ENCODE data around the gene CALM3. TPM values are rescaled to one million over a fixed set of nuclear protein-coding genes. Genes with fewer than 3 reads are reported as not detected.

CALM3 gene
- total and polyA plus RNA-seq, 2 experiments from 2014 or later: 148 to 215 TPM

DNA sequence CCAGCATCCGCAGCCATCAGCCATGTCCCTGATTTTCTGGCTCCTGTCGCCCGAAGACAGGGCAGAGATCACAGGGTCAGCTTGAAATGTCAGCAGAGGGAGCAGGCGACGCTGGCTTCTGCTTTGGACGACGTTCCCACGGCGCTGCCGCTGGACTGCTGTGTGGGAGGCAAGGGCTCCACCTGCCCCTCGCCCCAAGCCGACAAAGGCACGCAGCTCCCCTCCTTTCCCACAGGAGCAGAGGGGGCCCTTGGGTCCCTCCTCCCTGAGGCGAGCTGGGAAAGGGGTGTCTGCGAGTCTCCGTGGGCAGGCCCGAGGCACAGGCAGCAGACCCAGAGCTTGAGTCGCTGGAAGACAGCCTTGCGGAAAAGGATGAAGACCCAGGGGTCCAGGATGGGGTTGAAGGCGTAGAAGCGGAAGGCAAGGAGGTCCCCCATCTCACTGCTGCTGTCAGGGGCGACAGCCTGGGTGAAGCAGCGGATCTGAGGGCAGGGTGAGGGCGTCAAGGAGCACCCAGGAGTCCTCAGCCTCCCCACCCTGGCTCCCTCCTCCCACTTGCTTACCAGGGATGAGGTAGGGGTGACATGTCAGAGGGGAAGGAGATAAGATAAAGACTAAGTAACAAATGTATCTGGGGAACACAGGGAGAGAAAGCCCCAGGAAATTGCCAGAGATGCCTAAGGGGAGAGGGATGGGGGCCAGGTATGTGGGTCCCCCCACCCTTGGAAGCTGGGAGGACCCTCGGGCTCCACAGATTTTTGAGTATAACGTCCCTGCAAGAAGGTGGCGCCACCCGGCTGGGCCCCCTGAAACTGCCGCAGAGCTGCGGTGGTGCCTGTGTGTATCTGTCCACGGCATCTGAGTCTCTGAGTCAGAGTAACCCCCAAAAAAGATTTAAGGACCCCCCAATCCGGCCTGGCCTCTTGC lies 20.3 kb downstream of the CALM3 start:
- Histone ChIP-seq H3K9me2 (ENCODE audit: insufficient read depth) (no peaks in the 10 kb centered on the region), H3K27ac (ENCODE audit: low read depth) (no peak overlapping the region), H3K4me3 (no peak overlapping the region; the same call in 1 of the 2 replicates), H4K20me1 (replicated peaks; ENCODE audit: insufficient read depth) (no peaks in the 10 kb centered on the region), H3K4me1 (ENCODE audit: insufficient read depth) (no peaks in the 10 kb centered on the region; the same call in 1 of the 2 replicates), H2AFZ (peak overlapping the region; percentile 80), H3K79me2 (replicated peaks; ENCODE audit: insufficient read depth) (no peaks in the 10 kb centered on the region), H3K27me3 (ENCODE audit: insufficient read depth) (no peaks in the 10 kb centered on the region), H3K4me2 (no peak overlapping the region; the same call in 1 of the 2 replicates), H3F3A (replicated peaks; ENCODE audit: low read depth) (no peaks in the 10 kb centered on the region), H3K36me3 (ENCODE audit: insufficient read depth) (no peaks in the 10 kb centered on the region)
- TF ChIP-seq, protein P1, sequence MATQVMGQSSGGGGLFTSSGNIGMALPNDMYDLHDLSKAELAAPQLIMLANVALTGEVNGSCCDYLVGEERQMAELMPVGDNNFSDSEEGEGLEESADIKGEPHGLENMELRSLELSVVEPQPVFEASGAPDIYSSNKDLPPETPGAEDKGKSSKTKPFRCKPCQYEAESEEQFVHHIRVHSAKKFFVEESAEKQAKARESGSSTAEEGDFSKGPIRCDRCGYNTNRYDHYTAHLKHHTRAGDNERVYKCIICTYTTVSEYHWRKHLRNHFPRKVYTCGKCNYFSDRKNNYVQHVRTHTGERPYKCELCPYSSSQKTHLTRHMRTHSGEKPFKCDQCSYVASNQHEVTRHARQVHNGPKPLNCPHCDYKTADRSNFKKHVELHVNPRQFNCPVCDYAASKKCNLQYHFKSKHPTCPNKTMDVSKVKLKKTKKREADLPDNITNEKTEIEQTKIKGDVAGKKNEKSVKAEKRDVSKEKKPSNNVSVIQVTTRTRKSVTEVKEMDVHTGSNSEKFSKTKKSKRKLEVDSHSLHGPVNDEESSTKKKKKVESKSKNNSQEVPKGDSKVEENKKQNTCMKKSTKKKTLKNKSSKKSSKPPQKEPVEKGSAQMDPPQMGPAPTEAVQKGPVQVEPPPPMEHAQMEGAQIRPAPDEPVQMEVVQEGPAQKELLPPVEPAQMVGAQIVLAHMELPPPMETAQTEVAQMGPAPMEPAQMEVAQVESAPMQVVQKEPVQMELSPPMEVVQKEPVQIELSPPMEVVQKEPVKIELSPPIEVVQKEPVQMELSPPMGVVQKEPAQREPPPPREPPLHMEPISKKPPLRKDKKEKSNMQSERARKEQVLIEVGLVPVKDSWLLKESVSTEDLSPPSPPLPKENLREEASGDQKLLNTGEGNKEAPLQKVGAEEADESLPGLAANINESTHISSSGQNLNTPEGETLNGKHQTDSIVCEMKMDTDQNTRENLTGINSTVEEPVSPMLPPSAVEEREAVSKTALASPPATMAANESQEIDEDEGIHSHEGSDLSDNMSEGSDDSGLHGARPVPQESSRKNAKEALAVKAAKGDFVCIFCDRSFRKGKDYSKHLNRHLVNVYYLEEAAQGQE (IDR thresholded peaks at IDR 0.05; ENCODE audit: unreplicated experiment): no peak
- TF ChIP-seq, protein P2, sequence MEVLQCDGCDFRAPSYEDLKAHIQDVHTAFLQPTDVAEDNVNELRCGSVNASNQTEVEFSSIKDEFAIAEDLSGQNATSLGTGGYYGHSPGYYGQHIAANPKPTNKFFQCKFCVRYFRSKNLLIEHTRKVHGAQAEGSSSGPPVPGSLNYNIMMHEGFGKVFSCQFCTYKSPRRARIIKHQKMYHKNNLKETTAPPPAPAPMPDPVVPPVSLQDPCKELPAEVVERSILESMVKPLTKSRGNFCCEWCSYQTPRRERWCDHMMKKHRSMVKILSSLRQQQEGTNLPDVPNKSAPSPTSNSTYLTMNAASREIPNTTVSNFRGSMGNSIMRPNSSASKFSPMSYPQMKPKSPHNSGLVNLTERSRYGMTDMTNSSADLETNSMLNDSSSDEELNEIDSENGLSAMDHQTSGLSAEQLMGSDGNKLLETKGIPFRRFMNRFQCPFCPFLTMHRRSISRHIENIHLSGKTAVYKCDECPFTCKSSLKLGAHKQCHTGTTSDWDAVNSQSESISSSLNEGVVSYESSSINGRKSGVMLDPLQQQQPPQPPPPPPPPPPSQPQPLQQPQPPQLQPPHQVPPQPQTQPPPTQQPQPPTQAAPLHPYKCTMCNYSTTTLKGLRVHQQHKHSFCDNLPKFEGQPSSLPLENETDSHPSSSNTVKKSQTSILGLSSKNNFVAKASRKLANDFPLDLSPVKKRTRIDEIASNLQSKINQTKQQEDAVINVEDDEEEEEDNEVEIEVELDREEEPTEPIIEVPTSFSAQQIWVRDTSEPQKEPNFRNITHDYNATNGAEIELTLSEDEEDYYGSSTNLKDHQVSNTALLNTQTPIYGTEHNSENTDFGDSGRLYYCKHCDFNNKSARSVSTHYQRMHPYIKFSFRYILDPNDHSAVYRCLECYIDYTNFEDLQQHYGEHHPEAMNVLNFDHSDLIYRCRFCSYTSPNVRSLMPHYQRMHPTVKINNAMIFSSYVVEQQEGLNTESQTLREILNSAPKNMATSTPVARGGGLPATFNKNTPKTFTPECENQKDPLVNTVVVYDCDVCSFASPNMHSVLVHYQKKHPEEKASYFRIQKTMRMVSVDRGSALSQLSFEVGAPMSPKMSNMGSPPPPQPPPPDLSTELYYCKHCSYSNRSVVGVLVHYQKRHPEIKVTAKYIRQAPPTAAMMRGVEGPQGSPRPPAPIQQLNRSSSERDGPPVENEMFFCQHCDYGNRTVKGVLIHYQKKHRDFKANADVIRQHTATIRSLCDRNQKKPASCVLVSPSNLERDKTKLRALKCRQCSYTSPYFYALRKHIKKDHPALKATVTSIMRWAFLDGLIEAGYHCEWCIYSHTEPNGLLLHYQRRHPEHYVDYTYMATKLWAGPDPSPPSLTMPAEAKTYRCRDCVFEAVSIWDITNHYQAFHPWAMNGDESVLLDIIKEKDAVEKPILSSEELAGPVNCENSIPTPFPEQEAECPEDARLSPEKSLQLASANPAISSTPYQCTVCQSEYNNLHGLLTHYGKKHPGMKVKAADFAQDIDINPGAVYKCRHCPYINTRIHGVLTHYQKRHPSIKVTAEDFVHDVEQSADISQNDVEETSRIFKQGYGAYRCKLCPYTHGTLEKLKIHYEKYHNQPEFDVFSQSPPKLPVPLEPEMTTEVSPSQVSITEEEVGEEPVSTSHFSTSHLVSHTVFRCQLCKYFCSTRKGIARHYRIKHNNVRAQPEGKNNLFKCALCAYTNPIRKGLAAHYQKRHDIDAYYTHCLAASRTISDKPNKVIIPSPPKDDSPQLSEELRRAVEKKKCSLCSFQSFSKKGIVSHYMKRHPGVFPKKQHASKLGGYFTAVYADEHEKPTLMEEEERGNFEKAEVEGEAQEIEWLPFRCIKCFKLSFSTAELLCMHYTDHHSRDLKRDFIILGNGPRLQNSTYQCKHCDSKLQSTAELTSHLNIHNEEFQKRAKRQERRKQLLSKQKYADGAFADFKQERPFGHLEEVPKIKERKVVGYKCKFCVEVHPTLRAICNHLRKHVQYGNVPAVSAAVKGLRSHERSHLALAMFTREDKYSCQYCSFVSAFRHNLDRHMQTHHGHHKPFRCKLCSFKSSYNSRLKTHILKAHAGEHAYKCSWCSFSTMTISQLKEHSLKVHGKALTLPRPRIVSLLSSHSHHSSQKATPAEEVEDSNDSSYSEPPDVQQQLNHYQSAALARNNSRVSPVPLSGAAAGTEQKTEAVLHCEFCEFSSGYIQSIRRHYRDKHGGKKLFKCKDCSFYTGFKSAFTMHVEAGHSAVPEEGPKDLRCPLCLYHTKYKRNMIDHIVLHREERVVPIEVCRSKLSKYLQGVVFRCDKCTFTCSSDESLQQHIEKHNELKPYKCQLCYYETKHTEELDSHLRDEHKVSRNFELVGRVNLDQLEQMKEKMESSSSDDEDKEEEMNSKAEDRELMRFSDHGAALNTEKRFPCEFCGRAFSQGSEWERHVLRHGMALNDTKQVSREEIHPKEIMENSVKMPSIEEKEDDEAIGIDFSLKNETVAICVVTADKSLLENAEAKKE (CRISPR knock-in tag; IDR thresholded peaks at IDR 0.05): no peak
- TF ChIP-seq, protein P3, sequence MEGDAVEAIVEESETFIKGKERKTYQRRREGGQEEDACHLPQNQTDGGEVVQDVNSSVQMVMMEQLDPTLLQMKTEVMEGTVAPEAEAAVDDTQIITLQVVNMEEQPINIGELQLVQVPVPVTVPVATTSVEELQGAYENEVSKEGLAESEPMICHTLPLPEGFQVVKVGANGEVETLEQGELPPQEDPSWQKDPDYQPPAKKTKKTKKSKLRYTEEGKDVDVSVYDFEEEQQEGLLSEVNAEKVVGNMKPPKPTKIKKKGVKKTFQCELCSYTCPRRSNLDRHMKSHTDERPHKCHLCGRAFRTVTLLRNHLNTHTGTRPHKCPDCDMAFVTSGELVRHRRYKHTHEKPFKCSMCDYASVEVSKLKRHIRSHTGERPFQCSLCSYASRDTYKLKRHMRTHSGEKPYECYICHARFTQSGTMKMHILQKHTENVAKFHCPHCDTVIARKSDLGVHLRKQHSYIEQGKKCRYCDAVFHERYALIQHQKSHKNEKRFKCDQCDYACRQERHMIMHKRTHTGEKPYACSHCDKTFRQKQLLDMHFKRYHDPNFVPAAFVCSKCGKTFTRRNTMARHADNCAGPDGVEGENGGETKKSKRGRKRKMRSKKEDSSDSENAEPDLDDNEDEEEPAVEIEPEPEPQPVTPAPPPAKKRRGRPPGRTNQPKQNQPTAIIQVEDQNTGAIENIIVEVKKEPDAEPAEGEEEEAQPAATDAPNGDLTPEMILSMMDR (conservative IDR thresholded peaks at IDR 0.05; ENCODE audit: low read depth in 2 of 2): peak; percentile 55 to 57
- H3K9me3 Mint-ChIP-seq: no peaks in the 10 kb centered on the region
- H3K27me3 Mint-ChIP-seq (ENCODE audit: insufficient read depth, low read depth, poor library complexity): peaks cover 12% of the 10 kb centered on the region
- peaks cover 11% of the 10 kb centered on the region for H3K4me1 Mint-ChIP-seq
- H3K27ac Mint-ChIP-seq: no peak overlapping the region
- H3K36me3 Mint-ChIP-seq (ENCODE audit: low read depth): no peaks in the 10 kb centered on the region; the same call in 2 of the 3 replicates
- H3K4me3 Mint-ChIP-seq: no peak overlapping the region
- DNase-seq (ENCODE audit: low spot score) (peak; percentile 62), ATAC-seq (peak; percentile 28)

Measured in GM23338 (cell line).